Endothelial cell of umbilical vein (primary cell): ENCODE results near the gene SPINT3. TPM values are rescaled to one million over a fixed set of nuclear protein-coding genes. Genes with fewer than 3 reads are reported as not detected.

Experiments used
- BruUV-seq: library from RNA; stranded (reverse); fragments of 400-500 nt; replicated peaks from 2 replicates; lab custom pipeline; 2021; lab: Mats Ljungman, UMichigan
- CTCF ChIA-PET: fragments of 300-600, 350-600 bp; sonication (Branson Sonifier 250); formaldehyde crosslinking; loops from one replicate; lab custom pipeline; 2021; ENCODE audit warnings: antibody characterized with exemption, inconsistent platforms; lab: Charles Lee
- POLR2A ChIA-PET: fragments of 300-600, 350-600 bp; sonication (Branson Sonifier 250); formaldehyde crosslinking; loops from one replicate; lab custom pipeline; 2021; ENCODE audit warnings: antibody characterized with exemption, inconsistent platforms; lab: Charles Lee
- DNase-seq: peaks from one replicate; pipeline ENCODE4 v3.0.0-alpha.2; 2011; ENCODE audit warnings: low read depth, low spot score
- FAIRE-seq: peaks from 2 replicates; lab custom pipeline; 2011; peaks lifted over from hg19 to GRCh38; lab: Jason Lieb, UNC
- H2AFZ ChIP-seq: 2 replicates; pipeline ENCODE4 v1.6.0; 2012; ENCODE audit warnings: low read depth, low read length, control low read depth, inconsistent platforms
- H3K27ac ChIP-seq: 2 replicates; pipeline ENCODE4 v1.5.1; 2011; ENCODE audit warnings: low read depth, mild to moderate bottlenecking, control low read depth, low read length, moderate library complexity; ENCODE audit not compliant: insufficient read depth
- H3K27me3 ChIP-seq, 2 experiments: 2 replicates each; pipeline versions ENCODE4 v1.6.0 to v1.6.1; 2011; ENCODE audit warnings: low read length in 2 of 2, mixed read lengths in 1 of 2; ENCODE audit not compliant: control insufficient read depth in 2 of 2, insufficient read depth in 2 of 2
- H3K36me3 ChIP-seq, 2 experiments: 2 replicates in 1 of 2; 3 replicates in 1 of 2; pipeline ENCODE4 v1.5.1; 2011; ENCODE audit warnings: low read length in 2 of 2, mild to moderate bottlenecking in 1 of 2, moderate library complexity in 1 of 2; ENCODE audit not compliant: control insufficient read depth in 2 of 2, insufficient read depth in 2 of 2; ENCODE audit errors: extremely low read depth in 1 of 2
- H3K4me1 ChIP-seq: 3 replicates; pipeline ENCODE4 v1.5.1; 2011; ENCODE audit warnings: mild to moderate bottlenecking, low read length; ENCODE audit not compliant: control insufficient read depth, insufficient read depth; ENCODE audit errors: extremely low read depth
- H3K4me2 ChIP-seq: 2 replicates; pipeline ENCODE4 v1.6.1; 2011; ENCODE audit warnings: low read length, control low read depth, mixed read lengths; ENCODE audit not compliant: insufficient read depth
- H3K4me3 ChIP-seq, 3 experiments: fragments of 200-600 bp in 1 of 3; sonication (generic), shearing (Covaris generic) in 1 of 3; replicated peaks in 1 of 3; 2 replicates each; pipeline ENCODE4 v1.5.1; 2011 to 2016; ENCODE audit warnings: control low read depth in 3 of 3, low read length in 3 of 3, mild to moderate bottlenecking in 2 of 3, inconsistent platforms in 1 of 3, low read depth in 1 of 3, moderate library complexity in 1 of 3; ENCODE audit not compliant: insufficient read depth in 1 of 3
- H3K79me2 ChIP-seq: 2 replicates; pipeline ENCODE4 v1.6.0; 2012; ENCODE audit warnings: low read length, inconsistent platforms; ENCODE audit not compliant: control insufficient read depth, insufficient read depth
- H3K9ac ChIP-seq: replicated peaks from 2 replicates; pipeline ENCODE3; 2011; ENCODE audit warnings: low read length, control low read depth; ENCODE audit not compliant: insufficient read depth; ENCODE audit errors: extremely low read depth
- H3K9me1 ChIP-seq: replicated peaks from 3 replicates; pipeline ENCODE4 v1.6.0; 2011; ENCODE audit warnings: mild to moderate bottlenecking, low read length; ENCODE audit not compliant: control insufficient read depth, insufficient read depth; ENCODE audit errors: extremely low read depth
- H3K9me3 ChIP-seq: replicated peaks from 2 replicates; pipeline ENCODE4 v1.5.1; 2012; ENCODE audit warnings: low read length, inconsistent platforms; ENCODE audit not compliant: control insufficient read depth, insufficient read depth
- H4K20me1 ChIP-seq: replicated peaks from 2 replicates; pipeline ENCODE3; 2011; ENCODE audit warnings: mild to moderate bottlenecking, low read length; ENCODE audit not compliant: control insufficient read depth, insufficient read depth; ENCODE audit errors: extremely low read depth
- CTCF ChIP-seq, 2 donors: IDR thresholded peaks; 1 replicate in 1 of 2; 2 replicates in 1 of 2; pipeline ENCODE4 v1.5.1; 2011; ENCODE audit warnings: low read length in 2 of 2, mild to moderate bottlenecking in 2 of 2, moderate library complexity in 2 of 2, control low read depth in 1 of 2, inconsistent platforms in 1 of 2, low read depth in 1 of 2; ENCODE audit not compliant: insufficient read depth in 1 of 2; ENCODE audit errors: extremely low read depth in 1 of 2
- EZH2 ChIP-seq: IDR thresholded peaks from 2 replicates; pipeline ENCODE4 v1.6.1; 2012; ENCODE audit warnings: borderline replicate concordance, low read depth, mild to moderate bottlenecking, moderate library complexity, low read length, inconsistent platforms; ENCODE audit not compliant: severe bottlenecking
- FOS ChIP-seq: IDR thresholded peaks from 2 replicates; pipeline ENCODE4 v1.6.1; 2011; ENCODE audit warnings: mild to moderate bottlenecking, low read length, moderate library complexity, borderline replicate concordance; ENCODE audit not compliant: insufficient read depth
- GATA2 ChIP-seq: IDR thresholded peaks from 2 replicates; pipeline ENCODE4 v1.7.0; 2011; ENCODE audit warnings: low read depth, mild to moderate bottlenecking, moderate library complexity, mixed read lengths, low read length; ENCODE audit not compliant: insufficient read length, insufficient read depth
- JUN ChIP-seq: IDR thresholded peaks from 2 replicates; pipeline ENCODE4 v1.6.1; 2011; ENCODE audit warnings: borderline replicate concordance, low read depth; ENCODE audit not compliant: insufficient read length, insufficient read depth
- MYC ChIP-seq: IDR thresholded peaks from one replicate; pipeline ENCODE4 v1.6.1; 2011; ENCODE audit warnings: mild to moderate bottlenecking, low read depth, low read length
- POLR2A ChIP-seq: IDR thresholded peaks from 2 replicates; pipeline ENCODE4 v1.6.1; 2012; ENCODE audit warnings: low read depth, mild to moderate bottlenecking, control low read depth, low read length
- POLR2AphosphoS5 ChIP-seq: IDR thresholded peaks from 2 replicates; pipeline ENCODE4 v1.6.1; 2012; ENCODE audit warnings: low read depth, mild to moderate bottlenecking, control low read depth, low read length, moderate library complexity; ENCODE audit not compliant: insufficient read depth
- dilution Hi-C: fragments of 300-500 bp; cut with MboI; formaldehyde crosslinking; loops from one replicate; pipeline ENCODE4 v1.15.0; 2019; ENCODE audit warnings: low sequenced_read_pairs; ENCODE audit not compliant: extremely low pct_ligation_motif_present
- intact Hi-C: fragments of 100-400 bp; cut with micrococcal nuclease; formaldehyde crosslinking; loops from one replicate; pipeline ENCODE4 v1.10.0; 2022
- polyA plus RNA-seq, 4 experiments: library from polyadenylated mRNA; depleted of rRNA in 3 of 4; stranded (reverse) in 3 of 4; unstranded in 1 of 4; fragments of >200 nt; gene quantifications; 2 replicates each; pipeline versions ENCODE4 v1.2.1 to v1.2.3, GENCODE V29; 2011 to 2012; ENCODE audit warnings: missing spikeins in 1 of 4
- total RNA-seq: library from RNA; stranded (reverse); gene quantifications from 2 replicates; pipeline ENCODE4 v1.2.3, GENCODE V29; 2021
- TF ChIP-seq, protein P1 (sequence below): IDR thresholded peaks from 2 replicates; pipeline ENCODE4 v1.6.1; 2011; ENCODE audit not compliant: insufficient read depth, insufficient read length

SPINT3 gene
- total and polyA plus RNA-seq, 2 donors (not counting 3 experiments of a cell fraction or from before 2014, with no cell fraction given): not detected

DNA sequence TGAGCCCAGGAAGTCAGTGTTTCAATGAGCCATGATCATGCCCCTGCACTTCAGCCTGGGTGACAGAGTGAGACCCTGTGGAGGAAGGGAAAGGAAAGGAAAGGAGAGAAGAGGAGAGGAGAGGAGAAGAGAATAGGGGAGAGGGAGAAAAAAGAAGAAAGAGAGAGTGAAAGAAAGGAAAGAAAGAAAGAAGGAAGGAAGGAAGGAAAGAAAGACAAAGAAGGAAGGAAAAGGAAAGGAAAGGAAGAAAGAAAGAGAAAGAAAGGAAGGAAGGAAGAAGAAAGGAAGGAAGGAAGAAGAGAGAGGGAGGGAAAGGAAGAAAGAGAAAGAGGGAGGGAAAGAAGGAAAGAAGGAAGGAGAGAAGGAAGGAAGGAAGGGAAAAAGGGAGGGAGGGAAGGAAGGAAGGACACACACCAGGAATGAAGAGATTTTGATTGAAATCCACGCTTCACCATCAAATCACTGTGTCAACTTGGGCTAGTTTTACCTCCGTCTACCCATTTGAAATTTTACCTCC, 49.4 kb upstream of the SPINT3 start:
- Histone ChIP-seq H3K9me3 (no peaks in the 10 kb centered on the region), H3K4me3 (no peak overlapping the region), H3K9ac (no peak overlapping the region), H3K4me2 (no peak overlapping the region), H3K27ac (no peak overlapping the region), H3K36me3 (no peaks in the 10 kb centered on the region), H4K20me1 (no peaks in the 10 kb centered on the region), H3K9me1 (no peaks in the 10 kb centered on the region), H3K27me3 (peaks cover 0 to 2% of the 10 kb centered on the region in 2 experiments), H2AFZ (no peak overlapping the region), H3K4me1 (no peaks in the 10 kb centered on the region), H3K79me2 (no peaks in the 10 kb centered on the region)
- ChIA-PET POLR2A (no interaction called here), CTCF (no interaction called here)
- DNase-seq (no peak), FAIRE-seq (no peak)
- TF ChIP-seq FOS (no peak), GATA2 (no peak)
- BruUV-seq: no TSS peak
- intact Hi-C loops (no loop called here), dilution Hi-C loops (no loop called here)

- intact Hi-C loops (no loop called here), dilution Hi-C loops (no loop called here)
- Histone ChIP-seq H3K27ac (no peak overlapping the region), H3K4me1 (no peaks in the 10 kb centered on the region), H3K27me3 (no peaks in the 10 kb centered on the region), H3K9me3 (no peaks in the 10 kb centered on the region), H3K36me3 (no peaks in the 10 kb centered on the region), H3K9ac (no peak overlapping the region), H3K79me2 (no peaks in the 10 kb centered on the region), H3K4me2 (no peak overlapping the region), H3K9me1 (no peaks in the 10 kb centered on the region), H2AFZ (no peak overlapping the region), H3K4me3 (no peak overlapping the region), H4K20me1 (no peaks in the 10 kb centered on the region)
- DNase-seq: no peak
- no TSS peak for BruUV-seq
- POLR2A ChIA-PET: no interaction called here
- no peak for FAIRE-seq
- CTCF ChIA-PET: no interaction called here
- TF ChIP-seq FOS (no peak), GATA2 (no peak), CTCF (IDR thresholded peaks at IDR 0.05; ENCODE audit: extremely low read depth in 1 of 2, insufficient read depth in 1 of 2, low read depth in 1 of 2, low read length in 2 of 2) (no peak), POLR2AphosphoS5 (no peak), POLR2A (no peak), MYC (no peak), JUN (no peak), EZH2 (no peak)
- TF ChIP-seq, protein P1, sequence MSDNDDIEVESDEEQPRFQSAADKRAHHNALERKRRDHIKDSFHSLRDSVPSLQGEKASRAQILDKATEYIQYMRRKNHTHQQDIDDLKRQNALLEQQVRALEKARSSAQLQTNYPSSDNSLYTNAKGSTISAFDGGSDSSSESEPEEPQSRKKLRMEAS: no peak
Measured at GRCh38 chr20:45555198-45555597, 39.8 kb upstream of the SPINT3 start.
